Stimulated activated CD4-positive, alpha-beta T cell treated with anti-CD3 and anti-CD28 coated beads, Interleukin-1b, Interleukin-23, amount 100 ng/mL, for 4 hours (primary cell): Measurements from ENCODE around the gene GCNT2.
"Not testable (repeated sequence)": the region's sequence is repeated elsewhere in the genome, so short reads cannot be mapped to it uniquely, and the experiment has no call there.

Source experiments
- DNase-seq, 2 donors: peaks; one replicate each; pipeline ENCODE4 v3.0.0-alpha.2; 2020; ENCODE audit warnings: low read depth in 2 of 2

GCNT2 gene

DNA sequence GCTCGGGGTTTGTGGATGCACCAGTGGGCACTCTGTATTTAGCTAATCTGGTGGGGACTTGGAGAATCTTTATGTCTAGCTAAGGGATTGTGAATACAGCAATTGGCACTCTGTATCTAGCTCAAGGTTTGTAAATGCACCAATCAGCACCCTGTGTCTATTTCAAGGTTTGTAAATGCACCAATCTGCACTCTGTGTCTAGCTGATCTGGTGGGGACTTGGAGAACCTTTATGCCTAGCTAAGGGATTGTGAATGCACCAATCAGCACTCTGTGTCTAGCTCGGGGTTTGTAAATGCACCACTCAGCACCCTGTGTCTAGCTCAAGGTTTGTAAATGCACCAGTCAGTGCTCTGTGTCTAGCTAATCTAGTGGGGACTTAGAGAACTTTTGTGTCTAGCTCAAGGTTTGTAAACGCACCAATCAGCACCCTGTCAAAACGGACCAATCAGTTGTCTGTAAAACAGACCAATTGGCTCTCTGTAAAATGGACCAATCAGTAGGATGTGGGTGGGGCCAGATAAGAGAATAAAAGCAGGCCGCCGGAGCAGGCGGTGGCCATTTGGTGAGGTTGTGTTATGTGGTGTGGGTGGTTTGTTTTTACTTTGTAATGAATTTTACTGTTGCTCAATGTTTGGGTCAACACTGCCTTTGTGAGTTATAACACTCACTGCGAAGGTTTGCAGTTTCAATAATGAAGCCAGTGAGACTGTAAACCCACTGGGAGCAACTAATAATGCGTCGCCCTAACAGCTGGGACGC is 139.5 kb downstream of the GCNT2 start:
- DNase-seq, result not testable (repeated sequence)

DNA sequence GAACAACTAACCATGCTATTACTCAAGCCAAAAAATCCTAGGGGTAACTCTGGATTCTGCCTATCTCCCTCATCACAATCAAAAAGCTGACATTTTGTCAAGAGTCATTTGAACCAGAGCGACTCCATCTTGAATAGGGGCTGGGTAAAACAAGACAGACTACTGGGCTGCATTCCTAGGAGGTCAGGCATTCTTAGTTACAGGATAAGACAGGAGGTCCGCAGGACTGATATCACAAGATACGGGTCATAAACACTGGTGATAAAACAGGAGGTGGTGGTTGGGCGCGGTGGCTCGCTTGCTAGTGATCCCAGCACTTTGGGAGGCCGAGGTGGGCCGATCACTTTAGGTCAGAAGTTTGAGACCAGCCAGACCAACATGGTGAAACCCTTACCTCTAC is 141.1 kb downstream of the GCNT2 start:
- DNase-seq, result no peak

DNA sequence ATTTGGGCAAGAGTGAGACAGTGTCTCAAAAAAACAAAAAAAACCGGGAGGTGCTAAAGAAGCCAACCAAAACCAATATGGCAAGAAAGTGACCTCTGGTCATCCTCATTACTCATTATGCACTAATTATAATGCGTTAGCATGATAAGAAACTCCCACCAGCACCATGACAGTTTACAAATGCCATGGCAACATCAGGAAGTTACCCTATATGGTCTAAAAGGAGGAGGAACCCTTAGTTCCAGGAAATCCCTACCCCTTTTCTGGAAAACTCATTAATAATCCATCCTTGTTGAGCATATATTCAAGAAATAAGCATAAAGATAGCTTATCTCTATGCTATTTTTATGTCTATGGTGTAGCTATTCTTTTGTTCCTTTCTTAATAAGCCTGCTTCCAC is 141.6 kb downstream of the GCNT2 start:
- DNase-seq, result no peak

DNA sequence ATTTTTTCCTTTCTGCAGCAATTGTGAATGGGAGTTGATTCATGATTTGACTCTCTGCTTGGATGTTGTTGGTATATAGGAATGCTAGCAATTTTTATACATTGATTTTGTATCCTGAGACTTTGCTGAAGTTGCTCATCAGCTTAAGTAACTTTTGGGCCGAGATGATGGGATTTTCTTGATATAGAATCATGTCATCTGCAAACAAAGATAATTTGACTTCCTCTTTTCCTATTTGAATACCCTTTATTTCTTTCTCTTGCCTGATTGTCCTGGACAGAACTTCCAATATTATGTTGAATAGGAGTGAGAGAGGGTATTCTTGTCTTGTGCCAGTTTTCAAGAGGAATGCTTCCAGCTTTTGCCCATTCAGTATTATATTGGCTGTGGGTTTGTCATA is 144.4 kb downstream of the GCNT2 start:
- DNase-seq, result not testable (repeated sequence)

DNA sequence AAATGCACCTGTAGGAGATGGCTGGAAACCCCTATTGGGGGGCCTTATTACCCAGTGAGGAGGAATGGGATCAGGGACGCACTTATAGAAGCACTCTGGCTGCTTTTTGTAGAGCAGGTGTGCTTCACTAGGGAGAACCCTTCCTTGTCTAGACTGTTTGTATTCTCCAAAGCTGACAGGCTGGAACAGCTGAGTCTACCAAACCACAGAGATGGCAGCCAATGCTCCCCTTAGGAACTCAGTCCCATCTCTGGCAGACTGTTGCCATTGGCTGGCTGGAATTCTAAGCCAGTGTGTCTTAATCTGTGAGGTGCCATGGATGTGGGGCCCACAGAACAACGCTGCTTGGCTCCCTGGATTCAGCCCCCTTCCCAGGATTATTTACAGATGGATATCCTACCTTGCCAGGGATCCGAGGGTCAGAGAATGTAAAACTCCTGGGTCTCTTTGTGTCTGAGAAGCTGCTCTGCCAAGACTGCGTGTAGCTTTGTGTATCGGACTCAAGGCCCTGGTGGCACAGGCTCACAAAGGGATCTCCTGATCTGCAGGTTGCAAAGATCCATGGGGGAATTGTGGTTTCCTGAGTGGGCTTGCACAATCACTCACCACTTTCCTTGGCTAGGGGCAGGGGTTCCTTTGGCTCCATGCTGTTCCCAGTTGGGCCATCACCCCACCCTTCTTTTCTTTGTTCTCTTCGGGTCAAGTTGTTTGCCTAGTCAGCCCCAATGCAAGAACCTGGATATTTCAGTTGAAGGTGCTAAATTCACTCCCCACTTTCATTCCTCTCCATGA is 147.2 kb downstream of the GCNT2 start:
- DNase-seq, result no peak

DNA sequence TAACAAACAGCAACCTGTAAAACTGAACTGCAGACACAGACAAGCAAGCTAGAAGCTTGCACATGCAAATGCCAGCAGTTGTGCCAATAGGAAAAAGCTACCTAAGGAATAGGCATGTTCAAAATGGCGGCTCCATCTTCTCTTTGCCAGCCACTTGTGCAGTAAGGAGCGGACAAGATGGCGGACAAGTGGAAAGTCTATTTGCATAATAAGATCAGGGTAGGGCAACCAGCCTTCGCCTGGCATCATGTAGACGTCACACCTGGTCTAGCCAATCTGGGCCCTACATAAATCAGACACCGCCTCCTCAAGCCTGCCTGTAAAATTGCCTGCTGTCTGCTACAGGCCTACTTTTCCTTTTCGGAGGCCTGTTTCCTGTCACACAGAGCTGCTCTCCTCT is 155.3 kb downstream of the GCNT2 start:
- DNase-seq, result no peak

DNA sequence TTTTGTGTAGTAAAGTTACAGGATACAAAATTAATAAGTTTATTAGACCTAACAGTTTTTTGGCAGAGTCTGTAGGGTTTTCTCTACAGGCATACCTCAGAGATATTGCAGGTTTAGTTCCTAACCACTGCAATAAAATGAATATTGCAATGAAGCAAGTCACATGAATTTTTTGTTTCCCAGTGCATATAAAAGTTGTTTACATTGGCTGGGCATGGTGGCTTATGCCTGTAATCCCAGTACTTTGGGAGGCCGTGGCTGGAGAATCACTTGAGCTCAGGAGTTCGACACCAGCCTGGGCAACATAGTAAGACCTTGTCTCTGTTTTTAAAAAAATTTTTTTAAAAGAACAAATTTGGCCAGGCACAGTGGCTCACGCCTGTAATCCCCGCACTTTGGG is 157.3 kb downstream of the GCNT2 start:
- DNase-seq, result no peak
